ENCODE results near the gene EDEM2.
"Not testable (repeated sequence)": the region's sequence is repeated elsewhere in the genome, so short reads cannot be mapped to it uniquely, and the experiment has no call there.

EDEM2 gene

DNA sequence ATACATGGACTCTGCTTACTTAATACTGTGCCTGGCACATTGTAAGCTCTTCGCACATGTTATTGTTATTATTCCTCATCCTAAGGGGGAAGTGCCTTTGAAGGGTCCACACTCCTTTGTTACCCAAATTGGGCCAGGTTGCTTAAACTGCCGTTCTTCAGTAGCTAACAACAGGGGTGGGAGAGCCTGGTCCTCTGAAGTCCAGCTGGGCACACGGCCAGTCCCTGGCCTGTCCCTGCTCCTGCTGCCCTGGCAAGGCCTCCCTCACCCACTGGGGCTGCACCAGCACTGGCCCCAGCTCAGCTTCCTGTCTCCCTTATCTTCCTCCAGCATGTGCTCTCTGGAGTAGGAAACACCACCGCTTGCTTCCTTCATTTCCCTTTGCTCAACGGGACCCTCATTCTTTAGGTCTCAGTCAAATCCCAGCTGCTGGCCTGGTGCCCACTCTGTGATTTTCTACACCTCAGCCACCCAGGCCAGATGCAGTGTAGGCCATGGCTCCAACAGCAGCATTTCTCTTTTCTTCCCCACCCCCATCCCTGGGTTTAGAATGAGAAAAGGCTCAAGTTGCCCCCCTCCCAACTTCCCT, 19.2 kb upstream of the EDEM2 start:
- DNase-seq, result no peak

DNA sequence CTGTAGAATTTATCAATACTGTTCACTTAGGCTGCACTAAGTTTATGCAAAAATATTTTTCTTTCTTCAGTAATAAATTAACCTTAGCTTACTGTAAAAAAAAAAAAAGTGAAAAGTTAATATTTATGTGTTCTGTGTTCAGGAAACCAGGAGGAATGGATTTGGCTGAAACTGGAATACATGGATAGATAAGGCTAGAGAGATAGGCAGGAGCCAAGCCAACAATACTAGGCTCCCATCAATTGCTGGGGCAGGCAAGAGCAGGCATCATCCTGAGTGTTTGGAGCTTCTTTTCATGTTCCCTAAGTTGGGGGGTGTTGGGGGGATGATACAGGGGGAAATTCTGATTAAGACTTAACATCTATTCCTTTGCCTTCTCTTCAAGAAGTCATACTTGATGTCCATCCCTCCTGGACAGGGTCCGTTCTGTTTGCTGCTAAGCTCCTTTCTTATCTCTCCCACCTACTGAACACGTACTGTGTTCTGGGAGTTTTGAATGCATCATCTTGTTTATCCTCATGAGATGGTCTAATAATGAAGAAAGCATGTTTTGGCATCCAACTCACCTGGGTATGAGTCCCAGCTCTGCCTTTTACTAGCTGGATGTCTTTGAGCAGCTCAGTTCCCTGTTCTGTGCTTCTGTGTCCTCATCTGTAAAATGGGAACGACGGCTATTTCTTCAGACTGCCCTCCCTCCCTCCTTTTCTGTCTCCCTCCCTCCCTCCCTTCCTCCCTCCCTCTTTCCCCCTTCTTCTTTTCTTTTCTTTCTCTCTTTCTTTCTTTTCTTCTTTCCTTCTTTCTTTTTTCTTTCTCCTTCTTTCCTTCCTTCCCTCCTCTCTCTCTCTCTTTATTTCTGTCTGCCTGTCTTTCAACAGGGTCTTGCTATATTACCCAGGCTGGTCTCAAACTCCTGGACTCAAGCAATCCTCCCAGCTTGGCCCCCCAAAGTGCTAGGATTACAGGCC, 18.4 kb upstream of the EDEM2 start:
- H3K4me2 ChIP-seq (ENCODE audit: low read depth, low read length), result no peak overlapping the region
- TF ChIP-seq EZH2phosphoT487 (IDR thresholded peaks at IDR 0.05; ENCODE audit: low read length) (no peak), EZH2 (optimal IDR thresholded peaks at IDR 0.05; ENCODE audit: low read depth, low read length) (no peak)
- TF ChIP-seq, protein P1, sequence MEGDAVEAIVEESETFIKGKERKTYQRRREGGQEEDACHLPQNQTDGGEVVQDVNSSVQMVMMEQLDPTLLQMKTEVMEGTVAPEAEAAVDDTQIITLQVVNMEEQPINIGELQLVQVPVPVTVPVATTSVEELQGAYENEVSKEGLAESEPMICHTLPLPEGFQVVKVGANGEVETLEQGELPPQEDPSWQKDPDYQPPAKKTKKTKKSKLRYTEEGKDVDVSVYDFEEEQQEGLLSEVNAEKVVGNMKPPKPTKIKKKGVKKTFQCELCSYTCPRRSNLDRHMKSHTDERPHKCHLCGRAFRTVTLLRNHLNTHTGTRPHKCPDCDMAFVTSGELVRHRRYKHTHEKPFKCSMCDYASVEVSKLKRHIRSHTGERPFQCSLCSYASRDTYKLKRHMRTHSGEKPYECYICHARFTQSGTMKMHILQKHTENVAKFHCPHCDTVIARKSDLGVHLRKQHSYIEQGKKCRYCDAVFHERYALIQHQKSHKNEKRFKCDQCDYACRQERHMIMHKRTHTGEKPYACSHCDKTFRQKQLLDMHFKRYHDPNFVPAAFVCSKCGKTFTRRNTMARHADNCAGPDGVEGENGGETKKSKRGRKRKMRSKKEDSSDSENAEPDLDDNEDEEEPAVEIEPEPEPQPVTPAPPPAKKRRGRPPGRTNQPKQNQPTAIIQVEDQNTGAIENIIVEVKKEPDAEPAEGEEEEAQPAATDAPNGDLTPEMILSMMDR (IDR thresholded peaks at IDR 0.05; ENCODE audit: low read length), result no peak
- H3F3A ChIP-seq (ENCODE audit: insufficient read depth, low read length), result no peaks in the 10 kb centered on the region
- H3K79me2 ChIP-seq (ENCODE audit: low read length), result no peaks in the 10 kb centered on the region
- H3K27ac ChIP-seq (ENCODE audit: low read length), result no peak overlapping the region
- no peaks in the 10 kb centered on the region for H3K4me1 ChIP-seq (ENCODE audit: low read length)
- no peaks in the 10 kb centered on the region for H3K27me3 ChIP-seq (replicated peaks; ENCODE audit: insufficient read depth, low read length)
- H3K9me3 ChIP-seq (replicated peaks; ENCODE audit: insufficient read depth, low read length), result no peaks in the 10 kb centered on the region
- no peaks in the 10 kb centered on the region for H3K9me2 ChIP-seq (replicated peaks; ENCODE audit: insufficient read depth, low read length)
- no peak overlapping the region for H3K9ac ChIP-seq (ENCODE audit: low read length)
- H4K20me1 ChIP-seq (ENCODE audit: insufficient read depth, low read length), result no peaks in the 10 kb centered on the region
- no peak overlapping the region for H3K4me3 ChIP-seq (ENCODE audit: low read length)
- DNase-seq, result no peak
- no peak overlapping the region for H2AFZ ChIP-seq (ENCODE audit: low read length)
- no peaks in the 10 kb centered on the region for H3K36me3 ChIP-seq (replicated peaks; ENCODE audit: insufficient read depth, low read length)

More for the DNA sequence above, 19.2 kb upstream of the EDEM2 start:
- Histone ChIP-seq H3K4me2 (ENCODE audit: low read depth, low read length) (no peak overlapping the region), H3K9me2 (replicated peaks; ENCODE audit: insufficient read depth, low read length) (no peaks in the 10 kb centered on the region), H2AFZ (ENCODE audit: low read length) (no peak overlapping the region), H3K36me3 (replicated peaks; ENCODE audit: insufficient read depth, low read length) (no peaks in the 10 kb centered on the region), H3K27ac (ENCODE audit: low read length) (no peak overlapping the region), H3K4me1 (ENCODE audit: low read length) (no peaks in the 10 kb centered on the region), H3K9me3 (replicated peaks; ENCODE audit: insufficient read depth, low read length) (no peaks in the 10 kb centered on the region), H3K9ac (ENCODE audit: low read length) (no peak overlapping the region), H3F3A (ENCODE audit: insufficient read depth, low read length) (no peaks in the 10 kb centered on the region), H3K79me2 (ENCODE audit: low read length) (no peaks in the 10 kb centered on the region), H4K20me1 (ENCODE audit: insufficient read depth, low read length) (no peaks in the 10 kb centered on the region), H3K27me3 (replicated peaks; ENCODE audit: insufficient read depth, low read length) (no peaks in the 10 kb centered on the region), H3K4me3 (ENCODE audit: low read length) (no peak overlapping the region)
- TF ChIP-seq EZH2 (optimal IDR thresholded peaks at IDR 0.05; ENCODE audit: low read depth, low read length), result no peak
- TF ChIP-seq EZH2phosphoT487 (IDR thresholded peaks at IDR 0.05; ENCODE audit: low read length), result no peak
- TF ChIP-seq, protein P1 (IDR thresholded peaks at IDR 0.05; ENCODE audit: low read length), result no peak

DNA sequence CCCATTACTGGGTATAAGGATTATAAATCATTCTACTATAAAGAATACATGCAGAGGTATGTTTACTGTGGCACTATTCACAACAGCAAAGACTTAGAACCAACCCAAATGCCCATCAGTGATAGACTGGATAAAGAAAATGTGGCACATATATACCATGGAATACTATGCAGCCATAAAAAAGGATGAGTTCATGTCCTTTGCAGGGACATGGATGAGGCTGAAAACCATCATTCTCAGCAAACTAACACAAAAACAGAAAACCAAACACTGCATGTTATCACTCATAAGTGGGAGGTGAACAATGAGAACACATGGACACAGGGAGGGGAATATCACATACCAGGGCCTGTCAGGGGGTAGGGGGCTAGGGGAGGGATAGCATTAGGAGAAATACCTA, 17.4 kb upstream of the EDEM2 start:
- not testable (repeated sequence) for H3K9ac ChIP-seq (ENCODE audit: low read length); H3K4me2 ChIP-seq (ENCODE audit: low read depth, low read length); H2AFZ ChIP-seq (ENCODE audit: low read length); H3K36me3 ChIP-seq (replicated peaks; ENCODE audit: insufficient read depth, low read length); H3K79me2 ChIP-seq (ENCODE audit: low read length); H3K27ac ChIP-seq (ENCODE audit: low read length); H4K20me1 ChIP-seq (ENCODE audit: insufficient read depth, low read length); H3F3A ChIP-seq (ENCODE audit: insufficient read depth, low read length); H3K4me3 ChIP-seq (ENCODE audit: low read length); H3K4me1 ChIP-seq (ENCODE audit: low read length); H3K27me3 ChIP-seq (replicated peaks; ENCODE audit: insufficient read depth, low read length); H3K9me3 ChIP-seq (replicated peaks; ENCODE audit: insufficient read depth, low read length); DNase-seq; H3K9me2 ChIP-seq (replicated peaks; ENCODE audit: insufficient read depth, low read length)

DNA sequence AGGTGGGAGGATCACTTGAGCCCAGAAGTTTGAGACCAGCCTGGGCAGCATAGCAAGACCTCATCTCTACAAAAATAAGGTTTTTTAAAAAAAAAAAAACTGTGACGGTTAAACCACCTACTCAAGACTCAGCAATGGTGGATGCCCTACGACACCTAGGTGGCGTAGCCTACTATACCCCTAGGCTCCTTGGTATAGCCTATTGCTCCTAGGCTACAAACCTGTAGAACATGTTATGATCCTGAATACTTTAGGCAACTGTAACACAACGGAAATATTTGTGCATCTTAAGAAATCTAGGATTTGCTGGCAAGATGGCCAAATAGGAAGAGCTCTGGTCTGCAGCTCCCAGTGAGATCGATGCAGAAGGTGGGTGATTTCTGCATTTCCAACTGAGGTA, 13.2 kb upstream of the EDEM2 start:
- H3K4me1 ChIP-seq (ENCODE audit: low read length); H3F3A ChIP-seq (ENCODE audit: insufficient read depth, low read length); DNase-seq; H3K27me3 ChIP-seq (replicated peaks; ENCODE audit: insufficient read depth, low read length); H3K4me2 ChIP-seq (ENCODE audit: low read depth, low read length); H3K9me3 ChIP-seq (replicated peaks; ENCODE audit: insufficient read depth, low read length); H3K9me2 ChIP-seq (replicated peaks; ENCODE audit: insufficient read depth, low read length); H3K4me3 ChIP-seq (ENCODE audit: low read length); H3K79me2 ChIP-seq (ENCODE audit: low read length); H3K27ac ChIP-seq (ENCODE audit: low read length); H3K9ac ChIP-seq (ENCODE audit: low read length); H4K20me1 ChIP-seq (ENCODE audit: insufficient read depth, low read length); H3K36me3 ChIP-seq (replicated peaks; ENCODE audit: insufficient read depth, low read length); H2AFZ ChIP-seq (ENCODE audit: low read length): not testable (repeated sequence)
